SK-N-MC (cell line): ENCODE results near the gene MAGEB6B.
"Not testable (repeated sequence)": the region's sequence is repeated elsewhere in the genome, so short reads cannot be mapped to it uniquely, and the experiment has no call there.

Experiments
- DNase-seq: peaks from one replicate; pipeline ENCODE4 v3.0.0-alpha.2; 2011; ENCODE audit warnings: low read depth, low spot score
- H3K27ac ChIP-seq: fragments of 200-600 bp; sonication (generic); 2 replicates; pipeline ENCODE4 v1.5.1; 2016; ENCODE audit warnings: mixed run types
- H3K36me3 ChIP-seq: fragments of 200-600 bp; sonication (generic); 2 replicates; pipeline ENCODE4 v1.6.1; 2017; ENCODE audit warnings: antibody characterized with exemption, low read length, mixed read lengths; ENCODE audit not compliant: insufficient read depth
- H3K4me3 ChIP-seq: fragments of 200-600 bp; sonication (generic); 2 replicates; pipeline ENCODE4 v1.5.1; 2016
- H3K9ac ChIP-seq: fragments of 200-600 bp; sonication (generic); 2 replicates; pipeline ENCODE4 v1.8.0; 2017; ENCODE audit warnings: mixed run types, mixed read lengths; ENCODE audit not compliant: insufficient read length
- H3K9me3 ChIP-seq: fragments of 200-600 bp; sonication (generic); 2 replicates; pipeline ENCODE4 v1.6.1; 2017; ENCODE audit warnings: low read depth, mild to moderate bottlenecking, antibody characterized with exemption, low read length, moderate library complexity, mixed read lengths
- EZH2 ChIP-seq: fragments of 200-600 bp; sonication (generic); IDR thresholded peaks from one replicate; pipeline ENCODE4 v1.6.1; 2017; ENCODE audit warnings: antibody characterized with exemption
- FOXP2 ChIP-seq: optimal IDR thresholded peaks from 2 replicates; pipeline ENCODE3; 2011; ENCODE audit warnings: mild to moderate bottlenecking, moderate library complexity; ENCODE audit not compliant: insufficient read depth; ENCODE audit errors: extremely low read length, control extremely low read depth
- POLR2AphosphoS5 ChIP-seq: IDR thresholded peaks from 2 replicates; pipeline ENCODE4 v1.6.1; 2012; ENCODE audit warnings: mild to moderate bottlenecking, low read depth, low read length, borderline replicate concordance

The MAGEB6B gene, protein sequence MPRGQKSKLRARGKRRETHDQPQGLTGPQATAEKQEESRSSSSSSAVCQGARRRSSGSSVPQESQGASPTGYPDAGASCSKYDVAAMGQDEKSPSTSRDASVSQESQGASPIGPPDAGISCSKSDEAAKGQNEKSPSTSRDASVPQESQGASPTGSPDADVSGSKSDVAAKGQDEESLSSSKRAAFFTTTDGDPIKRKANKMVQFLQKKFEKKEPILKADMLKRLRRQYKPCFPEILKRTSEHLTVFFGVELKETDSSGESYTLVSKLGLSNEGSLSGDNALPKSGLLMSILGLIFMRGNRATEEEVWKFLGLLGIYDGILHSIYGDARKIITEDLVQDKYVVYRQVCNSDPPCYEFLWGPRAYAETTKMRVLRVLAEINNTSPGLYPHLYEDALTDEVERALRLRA

GRCh38 chrX:26160301-26160700, at the start of gene MAGEB6B:
Gene MAGEB6B, plus strand, starts transcription at chrX:26160601. Its CDS starts 0 bp downstream, at chrX:26160601.
- no peak within 1 kb of the TSS for H3K4me3 ChIP-seq
- H3K9ac ChIP-seq: no peak within 1 kb of the TSS
- no peak for DNase-seq
- TF ChIP-seq FOXP2 (no peak), POLR2AphosphoS5 (no peak), EZH2 (no peak)
- no peak within 1 kb of the TSS for H3K27ac ChIP-seq
- H3K36me3 ChIP-seq: no peaks in the 10 kb centered on the region
- H3K9me3 ChIP-seq: no peaks in the 10 kb centered on the region

DNA sequence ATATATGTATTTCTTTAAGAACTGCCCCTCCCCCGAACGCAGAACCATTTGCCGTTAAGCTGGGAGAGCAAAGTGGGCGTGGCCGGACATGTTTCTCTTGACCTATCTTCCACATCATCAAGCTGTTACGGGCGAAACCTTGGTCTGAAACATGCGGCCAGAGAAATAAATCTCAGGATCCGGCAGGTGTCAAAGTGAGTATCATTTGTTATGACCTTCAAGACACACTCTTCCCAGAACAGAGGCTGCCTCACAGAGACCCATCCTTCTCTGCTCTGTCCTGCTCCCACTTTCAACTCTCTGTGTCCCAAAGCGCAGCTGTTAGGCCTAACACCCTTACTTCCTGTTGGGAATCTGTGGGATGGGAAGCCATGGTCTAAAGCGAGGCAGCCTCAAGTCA, 22.1 kb upstream of the MAGEB6B start, which contains the start of gene MAGEB18:
TSS of gene MAGEB18 (plus strand) at position 70 of the 400 bp plus-strand sequence. CDS start 643 bp downstream, outside the sequence.
- no peak for TF ChIP-seq POLR2AphosphoS5
- no peak for TF ChIP-seq FOXP2
- TF ChIP-seq EZH2: no peak
- H3K9ac ChIP-seq: no peak within 1 kb of the TSS
- H3K27ac ChIP-seq: no peak within 1 kb of the TSS
- H3K4me3 ChIP-seq: no peak within 1 kb of the TSS
- no peaks in the 10 kb centered on the region for H3K36me3 ChIP-seq
- H3K9me3 ChIP-seq: no peaks in the 10 kb centered on the region
- no peak for DNase-seq

DNA sequence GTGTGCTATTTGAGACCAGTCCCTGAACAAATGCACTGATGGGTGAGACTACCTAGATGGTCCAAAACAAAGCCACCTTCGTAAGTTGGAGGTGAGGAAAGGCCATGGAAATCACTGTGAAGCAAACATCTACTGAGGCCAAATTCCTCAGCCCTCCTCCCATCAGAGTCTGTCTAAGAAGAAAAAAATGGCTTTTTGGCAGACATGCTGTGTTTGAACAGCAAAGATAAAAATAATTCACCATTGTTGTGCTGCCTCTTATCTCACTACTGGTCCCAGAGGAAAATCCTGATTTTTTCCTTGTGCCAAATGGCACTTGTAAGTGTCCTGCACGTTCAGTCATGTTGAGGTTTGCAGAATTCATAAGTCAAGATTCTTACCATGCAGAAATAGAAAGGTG, 14.4 kb upstream of the MAGEB6B start:
- no peaks in the 10 kb centered on the region for H3K9me3 ChIP-seq
- H3K27ac ChIP-seq: no peak overlapping the region
- no peak for DNase-seq
- H3K9ac ChIP-seq: no peak overlapping the region
- no peak for TF ChIP-seq POLR2AphosphoS5
- no peak for TF ChIP-seq FOXP2
- no peak for TF ChIP-seq EZH2
- H3K4me3 ChIP-seq: no peak overlapping the region
- H3K36me3 ChIP-seq: no peaks in the 10 kb centered on the region

GRCh38 chrX:26192204-26192603, 31.8 kb downstream of the MAGEB6B start, which contains the start of gene MAGEB6:
Gene MAGEB6, plus strand, starts transcription at chrX:26192440. Its CDS starts 1,407 bp downstream, at chrX:26193847.
- H3K36me3 ChIP-seq: no peaks in the 10 kb centered on the region
- H3K4me3 ChIP-seq: no peak within 1 kb of the TSS
- no peaks in the 10 kb centered on the region for H3K9me3 ChIP-seq
- no peak within 1 kb of the TSS for H3K9ac ChIP-seq
- DNase-seq: no peak
- TF ChIP-seq EZH2: no peak
- no peak for TF ChIP-seq POLR2AphosphoS5
- TF ChIP-seq FOXP2: no peak
- no peak within 1 kb of the TSS for H3K27ac ChIP-seq

DNA sequence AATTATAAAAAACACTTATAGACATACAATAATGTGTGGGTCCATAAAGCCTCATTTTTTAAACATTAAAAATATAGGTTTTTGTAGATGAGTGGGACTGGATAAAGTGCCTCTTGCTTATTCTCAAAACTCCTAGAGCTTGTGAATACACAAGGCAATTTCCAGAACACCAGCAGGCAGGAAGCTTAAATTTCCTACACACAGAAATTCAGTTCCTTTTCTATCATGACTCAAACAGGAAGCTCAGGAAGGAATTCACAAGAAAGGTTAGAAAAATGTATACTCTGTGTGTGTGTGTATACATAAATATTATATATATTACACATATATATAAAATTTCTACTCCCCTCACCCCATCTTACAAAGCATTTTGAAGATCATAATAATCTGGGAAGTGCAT, 43.2 kb downstream of the MAGEB6B start:
- no peaks in the 10 kb centered on the region for H3K36me3 ChIP-seq
- no peaks in the 10 kb centered on the region for H3K9me3 ChIP-seq
- H3K27ac ChIP-seq: no peak overlapping the region
- H3K9ac ChIP-seq: no peak overlapping the region
- TF ChIP-seq POLR2AphosphoS5 (no peak), FOXP2 (no peak), EZH2 (no peak)
- DNase-seq: no peak
- H3K4me3 ChIP-seq: no peak overlapping the region

- not testable (repeated sequence) for H3K9me3 ChIP-seq, H3K9ac ChIP-seq, H3K27ac ChIP-seq, DNase-seq, H3K4me3 ChIP-seq, H3K36me3 ChIP-seq
These were observed 44.3 kb downstream of the MAGEB6B start for GRCh38 chrX:26204717-26205116.

DNA sequence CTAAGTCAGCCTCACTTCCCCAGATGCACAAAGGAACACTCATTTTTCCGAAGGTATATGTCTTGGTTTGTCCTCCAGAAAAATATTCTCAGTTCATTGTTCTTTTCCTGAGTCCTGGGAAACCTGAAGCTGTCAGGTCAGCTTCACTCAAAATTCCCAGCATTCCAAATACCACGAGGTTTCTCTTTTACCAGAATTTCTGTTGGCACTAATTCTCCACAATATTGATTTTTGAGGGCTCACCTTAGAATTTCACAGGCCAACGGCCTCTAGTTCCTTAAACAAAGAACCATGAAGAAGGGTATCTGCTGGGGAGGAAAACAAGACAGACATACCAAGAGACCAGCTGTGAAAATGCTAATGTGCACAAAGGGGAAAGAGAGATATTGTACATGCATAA, 47.6 kb downstream of the MAGEB6B start:
- Histone ChIP-seq H3K4me3 (no peak overlapping the region), H3K9ac (no peak overlapping the region), H3K9me3 (no peaks in the 10 kb centered on the region), H3K36me3 (no peaks in the 10 kb centered on the region), H3K27ac (no peak overlapping the region)
- TF ChIP-seq POLR2AphosphoS5 (no peak), FOXP2 (no peak), EZH2 (no peak)
- no peak for DNase-seq
